Liver (tissue), 9 donors: ENCODE data around the gene MGAT4A. TPM values are rescaled to one million over a fixed set of nuclear protein-coding genes. Genes with fewer than 3 reads are reported as not detected.

Experiments used
- DNase-seq: peaks from one replicate; pipeline ENCODE4 v3.0.0-alpha.2; 2017; ENCODE audit warnings: low spot score
- H3K27ac ChIP-seq, 2 donors: one replicate each; pipeline ENCODE4 v1.7.0; 2013; ENCODE audit warnings: inconsistent platforms in 2 of 2, low read length in 2 of 2, control low read depth in 1 of 2, low read depth in 1 of 2, mild to moderate bottlenecking in 1 of 2
- H3K27me3 ChIP-seq, 4 donors: one replicate each; pipeline versions ENCODE4 v1.6.1 to v1.7.0; 2013; ENCODE audit warnings: low read length in 3 of 4, inconsistent platforms in 1 of 4, mild to moderate bottlenecking in 1 of 4, moderate library complexity in 1 of 4; ENCODE audit not compliant: control insufficient read depth in 4 of 4, insufficient read depth in 4 of 4
- H3K36me3 ChIP-seq, 4 donors: one replicate each; pipeline versions ENCODE4 v1.6.1 to v1.7.0; 2013; ENCODE audit warnings: low read length in 3 of 4, mild to moderate bottlenecking in 3 of 4, low read depth in 1 of 4, moderate library complexity in 1 of 4; ENCODE audit not compliant: control insufficient read depth in 4 of 4, insufficient read depth in 3 of 4
- H3K4me1 ChIP-seq, 4 donors: one replicate each; pipeline versions ENCODE4 v1.6.1 to v1.7.0; 2013; ENCODE audit warnings: low read length in 3 of 4, mild to moderate bottlenecking in 3 of 4, moderate library complexity in 1 of 4; ENCODE audit not compliant: control insufficient read depth in 4 of 4, insufficient read depth in 4 of 4
- H3K4me3 ChIP-seq, 3 donors: one replicate each; pipeline versions ENCODE4 v1.6.1 to v1.7.0; 2013; ENCODE audit warnings: low read length in 3 of 3, control low read depth in 1 of 3, low read depth in 1 of 3, mild to moderate bottlenecking in 1 of 3
- H3K9ac ChIP-seq, 2 donors: one replicate each; pipeline ENCODE4 v1.7.0; 2013; ENCODE audit warnings: low read length in 2 of 2, mild to moderate bottlenecking in 2 of 2, moderate library complexity in 2 of 2, control low read depth in 1 of 2, low read depth in 1 of 2
- H3K9me3 ChIP-seq, 4 donors: one replicate each; pipeline versions ENCODE4 v1.6.1 to v1.7.0; 2013; ENCODE audit warnings: low read length in 3 of 4; ENCODE audit not compliant: control insufficient read depth in 4 of 4
- EGR1 ChIP-seq, 2 donors: IDR thresholded peaks; 2 replicates each; pipeline ENCODE4 v1.6.1; 2016 to 2018; ENCODE audit warnings: antibody characterized with exemption in 2 of 2, low read depth in 2 of 2
- FOXA1 ChIP-seq: IDR thresholded peaks from 2 replicates; pipeline ENCODE4 v1.6.1; 2016; ENCODE audit warnings: antibody characterized with exemption
- FOXA2 ChIP-seq: IDR thresholded peaks from 2 replicates; pipeline ENCODE4 v1.6.1; 2016; ENCODE audit warnings: antibody characterized with exemption
- GABPA ChIP-seq, 2 donors: IDR thresholded peaks in 1 of 2; conservative IDR thresholded peaks in 1 of 2; 2 replicates each; pipeline ENCODE4 v1.6.1; 2016; ENCODE audit warnings: antibody characterized with exemption in 2 of 2, mild to moderate bottlenecking in 1 of 2, moderate library complexity in 1 of 2
- HNF4A ChIP-seq, 2 donors: conservative IDR thresholded peaks; 2 replicates each; pipeline ENCODE4 v1.6.1; 2016; ENCODE audit warnings: antibody characterized with exemption in 2 of 2, mild to moderate bottlenecking in 2 of 2
- HNF4G ChIP-seq: IDR thresholded peaks from 2 replicates; pipeline ENCODE4 v1.6.1; 2016; ENCODE audit warnings: antibody characterized with exemption
- JUND ChIP-seq, 2 donors: IDR thresholded peaks; 2 replicates each; pipeline ENCODE4 v1.6.1; 2016; ENCODE audit warnings: antibody characterized with exemption in 2 of 2
- NR2F2 ChIP-seq: IDR thresholded peaks from 2 replicates; pipeline ENCODE4 v1.6.1; 2016; ENCODE audit warnings: antibody characterized with exemption
- RAD21 ChIP-seq, 2 donors: IDR thresholded peaks; 2 replicates each; pipeline ENCODE4 v1.6.1; 2016; ENCODE audit warnings: antibody characterized with exemption in 2 of 2, mild to moderate bottlenecking in 2 of 2
- REST ChIP-seq: IDR thresholded peaks from 2 replicates; pipeline ENCODE4 v1.6.1; 2016; ENCODE audit warnings: antibody characterized with exemption, mild to moderate bottlenecking
- RXRA ChIP-seq, 2 donors: IDR thresholded peaks; 2 replicates each; pipeline ENCODE4 v1.6.1; 2017 to 2018; ENCODE audit warnings: antibody characterized with exemption in 2 of 2, mild to moderate bottlenecking in 1 of 2
- SP1 ChIP-seq: IDR thresholded peaks from 2 replicates; pipeline ENCODE4 v1.6.1; 2018; ENCODE audit warnings: antibody characterized with exemption, mild to moderate bottlenecking
- TAF1 ChIP-seq: conservative IDR thresholded peaks from 2 replicates; pipeline ENCODE4 v1.6.1; 2016; ENCODE audit warnings: antibody characterized with exemption, mild to moderate bottlenecking
- YY1 ChIP-seq: IDR thresholded peaks from 2 replicates; pipeline ENCODE4 v1.6.1; 2016; ENCODE audit warnings: antibody characterized with exemption, mild to moderate bottlenecking
- WGBS: extraction: QIAGEN DNeasy Blood & Tissue Kit; methylation state at CpG from one replicate; pipeline ENCODE4 v1.1.7; 2013; 5-methylcytosine and 5-hydroxymethylcytosine counted together
- polyA plus RNA-seq, 2 donors: library from polyadenylated mRNA; stranded (reverse) in 1 of 2; unstranded in 1 of 2; fragments of 200-250 nt in 1 of 2; fragments of >200 nt in 1 of 2; fragmentation: Nextera tagmentation in 1 of 2; extraction: Ambion mirVana in 1 of 2; gene quantifications; one replicate each; pipeline versions ENCODE4 v1.2.1 to v1.2.3, GENCODE V29; 2013 to 2015
- total RNA-seq, 2 donors: library from RNA; depleted of rRNA; stranded (reverse); fragments of >200 nt; gene quantifications; one replicate each; pipeline ENCODE4 v1.2.3, GENCODE V29; 2014
- TF ChIP-seq, protein P1 (sequence below): IDR thresholded peaks from 2 replicates; pipeline ENCODE4 v1.6.1; 2016; ENCODE audit warnings: antibody characterized with exemption
- TF ChIP-seq, protein P2 (sequence below): IDR thresholded peaks from 2 replicates; pipeline ENCODE4 v1.6.1; 2016; ENCODE audit warnings: antibody characterized with exemption
- TF ChIP-seq, protein P3 (sequence below): IDR thresholded peaks from 2 replicates; pipeline ENCODE4 v1.6.1; 2016; ENCODE audit warnings: antibody characterized with exemption
- TF ChIP-seq, protein P4 (sequence below): fragments of 150-350 bp; IDR thresholded peaks from 2 replicates; pipeline ENCODE4 v1.5.1; 2017; ENCODE audit warnings: improper control_type of control experiment, low read depth, low read length; ENCODE audit not compliant: missing input control
- donor health status: healthy.
- donor health status: healthy.
- donor health status: healthy.
- donor health status: healthy.
- donor health status: healthy.

The MGAT4A gene
- total and polyA plus RNA-seq, 4 donors: 2.7 to 17.3 (median 5.4) TPM

DNA sequence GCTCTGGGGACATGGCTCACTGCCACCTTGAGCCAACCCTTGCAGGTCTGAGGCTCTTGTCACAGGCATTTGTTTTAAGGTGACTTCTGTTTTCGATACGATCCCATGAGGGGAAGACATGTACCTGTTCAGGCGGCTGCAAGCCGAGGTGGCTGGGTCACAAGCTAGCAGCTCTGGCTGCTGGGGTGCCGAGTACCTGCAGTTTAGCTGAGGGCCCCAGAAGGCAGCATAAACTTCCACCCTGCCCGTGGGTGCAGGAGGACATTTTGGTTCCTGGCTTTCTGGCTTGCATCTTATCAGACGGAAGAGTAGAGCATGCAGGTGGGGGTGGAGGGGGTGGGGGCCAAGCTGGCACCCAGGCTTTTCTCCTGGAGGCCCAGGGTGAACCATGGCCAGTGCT, 151.0 kb downstream of the MGAT4A start:
- Histone ChIP-seq H3K27me3 (no peaks in the 10 kb centered on the region), H3K4me1 (peaks cover 0 to 7% (median 3%) of the 10 kb centered on the region in 4 donors), H3K4me3 (no peak overlapping the region), H3K9ac (no peak overlapping the region), H3K9me3 (no peaks in the 10 kb centered on the region), H3K36me3 (peaks cover 1 to 20% (median 9%) of the 10 kb centered on the region in 4 donors), H3K27ac (no peak overlapping the region)
- WGBS: 97% methylated on average over 7 of the region's 7 CpGs
- no peak for DNase-seq
- TF ChIP-seq RAD21 (IDR thresholded peaks at IDR 0.05): no peak
- no peak for TF ChIP-seq NR2F2
- TF ChIP-seq TAF1: no peak
- TF ChIP-seq, protein P1, sequence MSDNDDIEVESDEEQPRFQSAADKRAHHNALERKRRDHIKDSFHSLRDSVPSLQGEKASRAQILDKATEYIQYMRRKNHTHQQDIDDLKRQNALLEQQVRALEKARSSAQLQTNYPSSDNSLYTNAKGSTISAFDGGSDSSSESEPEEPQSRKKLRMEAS: no peak
- TF ChIP-seq, protein P2, sequence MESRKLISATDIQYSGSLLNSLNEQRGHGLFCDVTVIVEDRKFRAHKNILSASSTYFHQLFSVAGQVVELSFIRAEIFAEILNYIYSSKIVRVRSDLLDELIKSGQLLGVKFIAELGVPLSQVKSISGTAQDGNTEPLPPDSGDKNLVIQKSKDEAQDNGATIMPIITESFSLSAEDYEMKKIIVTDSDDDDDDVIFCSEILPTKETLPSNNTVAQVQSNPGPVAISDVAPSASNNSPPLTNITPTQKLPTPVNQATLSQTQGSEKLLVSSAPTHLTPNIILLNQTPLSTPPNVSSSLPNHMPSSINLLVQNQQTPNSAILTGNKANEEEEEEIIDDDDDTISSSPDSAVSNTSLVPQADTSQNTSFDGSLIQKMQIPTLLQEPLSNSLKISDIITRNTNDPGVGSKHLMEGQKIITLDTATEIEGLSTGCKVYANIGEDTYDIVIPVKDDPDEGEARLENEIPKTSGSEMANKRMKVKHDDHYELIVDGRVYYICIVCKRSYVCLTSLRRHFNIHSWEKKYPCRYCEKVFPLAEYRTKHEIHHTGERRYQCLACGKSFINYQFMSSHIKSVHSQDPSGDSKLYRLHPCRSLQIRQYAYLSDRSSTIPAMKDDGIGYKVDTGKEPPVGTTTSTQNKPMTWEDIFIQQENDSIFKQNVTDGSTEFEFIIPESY: no peak
- no peak for TF ChIP-seq FOXA1
- TF ChIP-seq, protein P3, sequence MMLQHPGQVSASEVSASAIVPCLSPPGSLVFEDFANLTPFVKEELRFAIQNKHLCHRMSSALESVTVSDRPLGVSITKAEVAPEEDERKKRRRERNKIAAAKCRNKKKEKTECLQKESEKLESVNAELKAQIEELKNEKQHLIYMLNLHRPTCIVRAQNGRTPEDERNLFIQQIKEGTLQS: no peak
- no peak for TF ChIP-seq GABPA (IDR thresholded peaks at IDR 0.05 in 1 of 2, conservative IDR thresholded peaks at IDR 0.05 in 1 of 2)
- TF ChIP-seq, protein P4, sequence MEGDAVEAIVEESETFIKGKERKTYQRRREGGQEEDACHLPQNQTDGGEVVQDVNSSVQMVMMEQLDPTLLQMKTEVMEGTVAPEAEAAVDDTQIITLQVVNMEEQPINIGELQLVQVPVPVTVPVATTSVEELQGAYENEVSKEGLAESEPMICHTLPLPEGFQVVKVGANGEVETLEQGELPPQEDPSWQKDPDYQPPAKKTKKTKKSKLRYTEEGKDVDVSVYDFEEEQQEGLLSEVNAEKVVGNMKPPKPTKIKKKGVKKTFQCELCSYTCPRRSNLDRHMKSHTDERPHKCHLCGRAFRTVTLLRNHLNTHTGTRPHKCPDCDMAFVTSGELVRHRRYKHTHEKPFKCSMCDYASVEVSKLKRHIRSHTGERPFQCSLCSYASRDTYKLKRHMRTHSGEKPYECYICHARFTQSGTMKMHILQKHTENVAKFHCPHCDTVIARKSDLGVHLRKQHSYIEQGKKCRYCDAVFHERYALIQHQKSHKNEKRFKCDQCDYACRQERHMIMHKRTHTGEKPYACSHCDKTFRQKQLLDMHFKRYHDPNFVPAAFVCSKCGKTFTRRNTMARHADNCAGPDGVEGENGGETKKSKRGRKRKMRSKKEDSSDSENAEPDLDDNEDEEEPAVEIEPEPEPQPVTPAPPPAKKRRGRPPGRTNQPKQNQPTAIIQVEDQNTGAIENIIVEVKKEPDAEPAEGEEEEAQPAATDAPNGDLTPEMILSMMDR: no peak
- no peak for TF ChIP-seq REST
- no peak for TF ChIP-seq EGR1 (IDR thresholded peaks at IDR 0.05; ENCODE audit: low read depth in 2 of 2)
- TF ChIP-seq HNF4A (conservative IDR thresholded peaks at IDR 0.05): no peak
- TF ChIP-seq SP1: no peak
- TF ChIP-seq JUND (IDR thresholded peaks at IDR 0.05): no peak
- TF ChIP-seq RXRA (IDR thresholded peaks at IDR 0.05): no peak
- no peak for TF ChIP-seq FOXA2

DNA sequence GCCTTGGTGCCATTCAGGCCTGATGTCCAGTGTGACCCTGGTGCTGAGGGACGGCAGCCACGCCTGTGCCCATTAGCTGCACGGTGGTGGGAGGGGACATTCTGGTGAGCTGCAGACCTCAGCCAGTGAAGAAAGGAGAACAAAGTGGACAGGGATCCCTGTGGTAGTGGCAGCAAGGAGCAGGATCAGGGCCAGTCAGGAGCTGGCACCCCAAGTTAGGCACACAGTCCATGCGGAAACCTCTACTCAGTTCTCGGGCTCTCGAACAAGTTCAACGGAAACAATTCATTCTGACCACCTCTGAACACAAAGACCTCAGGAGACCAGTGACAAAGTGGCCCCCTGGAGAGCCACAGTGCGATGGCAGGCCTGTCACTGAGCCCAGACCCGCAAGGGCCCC, 152.7 kb downstream of the MGAT4A start:
- no peaks in the 10 kb centered on the region for H3K9me3 ChIP-seq
- 95% methylated on average over 9 of the region's 9 CpGs for WGBS

More for the DNA sequence above, 152.7 kb downstream of the MGAT4A start:
- Histone ChIP-seq H3K27ac (no peak overlapping the region), H3K4me3 (no peak overlapping the region), H3K27me3 (no peaks in the 10 kb centered on the region), H3K36me3 (peaks cover 2 to 20% (median 11%) of the 10 kb centered on the region in 4 donors), H3K4me1 (no peaks in the 10 kb centered on the region), H3K9ac (no peak overlapping the region)
- TF ChIP-seq YY1: no peak
- no peak for TF ChIP-seq RAD21 (IDR thresholded peaks at IDR 0.05)
- TF ChIP-seq, protein P3: no peak
- TF ChIP-seq RXRA (IDR thresholded peaks at IDR 0.05): no peak
- no peak for TF ChIP-seq FOXA2
- no peak for TF ChIP-seq GABPA (IDR thresholded peaks at IDR 0.05 in 1 of 2, conservative IDR thresholded peaks at IDR 0.05 in 1 of 2)
- no peak for TF ChIP-seq JUND (IDR thresholded peaks at IDR 0.05)
- no peak for TF ChIP-seq REST
- TF ChIP-seq FOXA1: no peak
- TF ChIP-seq, protein P1: no peak
- TF ChIP-seq HNF4G: no peak
- no peak for DNase-seq
